ENCODE results near the gene LGI4. TPM values are rescaled to one million over a fixed set of nuclear protein-coding genes. Genes with fewer than 3 reads are reported as not detected.

The LGI4 gene
- total and polyA plus RNA-seq, 2 experiments from 2014 or later = 3.4 to 4.3 TPM

DNA sequence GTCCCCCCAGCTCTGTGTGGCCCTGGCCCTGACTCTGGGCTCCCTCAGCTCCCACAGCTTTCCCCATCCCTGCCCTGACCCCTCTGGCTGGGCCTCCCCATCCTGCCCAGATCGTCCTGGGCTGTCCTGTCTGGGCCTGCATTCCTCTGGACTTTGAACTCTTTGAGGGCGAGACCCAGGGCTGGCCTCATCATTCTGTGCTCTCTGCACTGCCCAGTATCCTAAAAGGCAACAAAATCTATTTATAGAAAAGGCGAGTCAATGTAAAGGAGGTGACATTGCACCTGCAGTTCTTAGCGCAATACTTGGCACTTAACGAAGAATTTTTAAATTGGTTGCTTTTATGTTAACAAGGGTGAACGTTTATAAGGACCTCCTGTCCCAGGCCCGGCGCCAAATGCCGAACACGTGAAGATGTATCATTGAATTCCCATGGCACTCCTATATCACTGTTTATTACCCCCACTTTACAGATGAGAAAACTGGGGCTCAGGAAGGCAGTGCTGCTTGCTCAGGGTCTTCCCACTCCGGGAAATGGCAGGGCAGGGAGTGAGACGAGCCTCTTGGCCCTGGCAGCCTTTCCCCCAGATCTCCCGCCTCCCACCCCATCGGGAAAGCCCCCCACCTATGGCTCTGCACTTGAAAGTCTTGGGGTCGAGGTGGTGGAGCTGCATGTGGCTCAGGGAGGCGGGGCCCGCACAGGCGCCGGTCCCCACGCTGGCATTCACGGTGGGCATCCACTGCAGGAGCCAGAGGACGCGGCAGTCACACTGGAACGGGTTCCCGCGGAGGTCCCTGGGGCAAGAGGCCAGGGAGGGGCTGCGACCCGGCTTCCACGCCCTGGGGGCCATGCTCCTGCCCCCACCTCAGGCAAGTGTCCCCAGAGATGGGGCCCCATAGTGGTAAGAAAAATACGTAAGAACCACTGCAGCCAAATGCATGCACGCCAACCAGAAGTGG lies 3.8 kb downstream of the LGI4 start:
- Histone ChIP-seq H4K20me1 (replicated peaks; ENCODE audit: insufficient read depth) (no peaks in the 10 kb centered on the region), H3K4me1 (ENCODE audit: insufficient read depth) (peaks cover 11% of the 10 kb centered on the region; the same call in 1 of the 2 replicates), H2AFZ (no peak overlapping the region), H3K36me3 (ENCODE audit: insufficient read depth) (no peaks in the 10 kb centered on the region), H3K4me2 (no peak overlapping the region), H3K27me3 (ENCODE audit: insufficient read depth) (no peaks in the 10 kb centered on the region), H3F3A (replicated peaks; ENCODE audit: low read depth) (0 out of 2 replicates have a peak, but pooled peaks cover 2% of the 10 kb centered on the region), H3K79me2 (replicated peaks; ENCODE audit: insufficient read depth) (no peaks in the 10 kb centered on the region), H3K9me2 (ENCODE audit: insufficient read depth) (peaks cover 10% of the 10 kb centered on the region), H3K27ac (ENCODE audit: low read depth) (no peak overlapping the region), H3K4me3 (no peak overlapping the region)
- Mint-ChIP-seq H3K36me3 (ENCODE audit: low read depth) (no peaks in the 10 kb centered on the region; the same call in 2 of the 3 replicates), H3K4me3 (no peak overlapping the region), H3K4me1 (peaks cover 12% of the 10 kb centered on the region), H3K9me3 (no peaks in the 10 kb centered on the region), H3K27ac (no peak overlapping the region), H3K27me3 (ENCODE audit: insufficient read depth, low read depth, poor library complexity) (peaks cover 4% of the 10 kb centered on the region)
- TF ChIP-seq EZH2 (IDR thresholded peaks at IDR 0.05; ENCODE audit: low read depth, unreplicated experiment) (no peak), STAT1 (IDR thresholded peaks at IDR 0.05; ENCODE audit: unreplicated experiment) (no peak), CREB1 (CRISPR knock-in tag; IDR thresholded peaks at IDR 0.05; ENCODE audit: low read depth) (no peak), EZH2phosphoT487 (IDR thresholded peaks at IDR 0.05; ENCODE audit: unreplicated experiment) (no peak), ZNF114 (CRISPR knock-in tag; IDR thresholded peaks at IDR 0.05) (no peak), JUNB (IDR thresholded peaks at IDR 0.05; ENCODE audit: unreplicated experiment) (no peak), NANOG (IDR thresholded peaks at IDR 0.05; ENCODE audit: borderline replicate concordance) (no peak), ZNF331 (CRISPR knock-in tag; IDR thresholded peaks at IDR 0.05; ENCODE audit: low read depth) (no peak), POLR2AphosphoS5 (IDR thresholded peaks at IDR 0.05; ENCODE audit: low read depth) (no peak)
- TF ChIP-seq, protein P1, sequence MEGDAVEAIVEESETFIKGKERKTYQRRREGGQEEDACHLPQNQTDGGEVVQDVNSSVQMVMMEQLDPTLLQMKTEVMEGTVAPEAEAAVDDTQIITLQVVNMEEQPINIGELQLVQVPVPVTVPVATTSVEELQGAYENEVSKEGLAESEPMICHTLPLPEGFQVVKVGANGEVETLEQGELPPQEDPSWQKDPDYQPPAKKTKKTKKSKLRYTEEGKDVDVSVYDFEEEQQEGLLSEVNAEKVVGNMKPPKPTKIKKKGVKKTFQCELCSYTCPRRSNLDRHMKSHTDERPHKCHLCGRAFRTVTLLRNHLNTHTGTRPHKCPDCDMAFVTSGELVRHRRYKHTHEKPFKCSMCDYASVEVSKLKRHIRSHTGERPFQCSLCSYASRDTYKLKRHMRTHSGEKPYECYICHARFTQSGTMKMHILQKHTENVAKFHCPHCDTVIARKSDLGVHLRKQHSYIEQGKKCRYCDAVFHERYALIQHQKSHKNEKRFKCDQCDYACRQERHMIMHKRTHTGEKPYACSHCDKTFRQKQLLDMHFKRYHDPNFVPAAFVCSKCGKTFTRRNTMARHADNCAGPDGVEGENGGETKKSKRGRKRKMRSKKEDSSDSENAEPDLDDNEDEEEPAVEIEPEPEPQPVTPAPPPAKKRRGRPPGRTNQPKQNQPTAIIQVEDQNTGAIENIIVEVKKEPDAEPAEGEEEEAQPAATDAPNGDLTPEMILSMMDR (conservative IDR thresholded peaks at IDR 0.05; ENCODE audit: low read depth in 2 of 2) = no peak
- TF ChIP-seq, protein P2, sequence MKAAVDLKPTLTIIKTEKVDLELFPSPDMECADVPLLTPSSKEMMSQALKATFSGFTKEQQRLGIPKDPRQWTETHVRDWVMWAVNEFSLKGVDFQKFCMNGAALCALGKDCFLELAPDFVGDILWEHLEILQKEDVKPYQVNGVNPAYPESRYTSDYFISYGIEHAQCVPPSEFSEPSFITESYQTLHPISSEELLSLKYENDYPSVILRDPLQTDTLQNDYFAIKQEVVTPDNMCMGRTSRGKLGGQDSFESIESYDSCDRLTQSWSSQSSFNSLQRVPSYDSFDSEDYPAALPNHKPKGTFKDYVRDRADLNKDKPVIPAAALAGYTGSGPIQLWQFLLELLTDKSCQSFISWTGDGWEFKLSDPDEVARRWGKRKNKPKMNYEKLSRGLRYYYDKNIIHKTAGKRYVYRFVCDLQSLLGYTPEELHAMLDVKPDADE (IDR thresholded peaks at IDR 0.05) = no peak
- TF ChIP-seq, protein P3, sequence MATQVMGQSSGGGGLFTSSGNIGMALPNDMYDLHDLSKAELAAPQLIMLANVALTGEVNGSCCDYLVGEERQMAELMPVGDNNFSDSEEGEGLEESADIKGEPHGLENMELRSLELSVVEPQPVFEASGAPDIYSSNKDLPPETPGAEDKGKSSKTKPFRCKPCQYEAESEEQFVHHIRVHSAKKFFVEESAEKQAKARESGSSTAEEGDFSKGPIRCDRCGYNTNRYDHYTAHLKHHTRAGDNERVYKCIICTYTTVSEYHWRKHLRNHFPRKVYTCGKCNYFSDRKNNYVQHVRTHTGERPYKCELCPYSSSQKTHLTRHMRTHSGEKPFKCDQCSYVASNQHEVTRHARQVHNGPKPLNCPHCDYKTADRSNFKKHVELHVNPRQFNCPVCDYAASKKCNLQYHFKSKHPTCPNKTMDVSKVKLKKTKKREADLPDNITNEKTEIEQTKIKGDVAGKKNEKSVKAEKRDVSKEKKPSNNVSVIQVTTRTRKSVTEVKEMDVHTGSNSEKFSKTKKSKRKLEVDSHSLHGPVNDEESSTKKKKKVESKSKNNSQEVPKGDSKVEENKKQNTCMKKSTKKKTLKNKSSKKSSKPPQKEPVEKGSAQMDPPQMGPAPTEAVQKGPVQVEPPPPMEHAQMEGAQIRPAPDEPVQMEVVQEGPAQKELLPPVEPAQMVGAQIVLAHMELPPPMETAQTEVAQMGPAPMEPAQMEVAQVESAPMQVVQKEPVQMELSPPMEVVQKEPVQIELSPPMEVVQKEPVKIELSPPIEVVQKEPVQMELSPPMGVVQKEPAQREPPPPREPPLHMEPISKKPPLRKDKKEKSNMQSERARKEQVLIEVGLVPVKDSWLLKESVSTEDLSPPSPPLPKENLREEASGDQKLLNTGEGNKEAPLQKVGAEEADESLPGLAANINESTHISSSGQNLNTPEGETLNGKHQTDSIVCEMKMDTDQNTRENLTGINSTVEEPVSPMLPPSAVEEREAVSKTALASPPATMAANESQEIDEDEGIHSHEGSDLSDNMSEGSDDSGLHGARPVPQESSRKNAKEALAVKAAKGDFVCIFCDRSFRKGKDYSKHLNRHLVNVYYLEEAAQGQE (IDR thresholded peaks at IDR 0.05; ENCODE audit: unreplicated experiment) = no peak
- TF ChIP-seq, protein P4, sequence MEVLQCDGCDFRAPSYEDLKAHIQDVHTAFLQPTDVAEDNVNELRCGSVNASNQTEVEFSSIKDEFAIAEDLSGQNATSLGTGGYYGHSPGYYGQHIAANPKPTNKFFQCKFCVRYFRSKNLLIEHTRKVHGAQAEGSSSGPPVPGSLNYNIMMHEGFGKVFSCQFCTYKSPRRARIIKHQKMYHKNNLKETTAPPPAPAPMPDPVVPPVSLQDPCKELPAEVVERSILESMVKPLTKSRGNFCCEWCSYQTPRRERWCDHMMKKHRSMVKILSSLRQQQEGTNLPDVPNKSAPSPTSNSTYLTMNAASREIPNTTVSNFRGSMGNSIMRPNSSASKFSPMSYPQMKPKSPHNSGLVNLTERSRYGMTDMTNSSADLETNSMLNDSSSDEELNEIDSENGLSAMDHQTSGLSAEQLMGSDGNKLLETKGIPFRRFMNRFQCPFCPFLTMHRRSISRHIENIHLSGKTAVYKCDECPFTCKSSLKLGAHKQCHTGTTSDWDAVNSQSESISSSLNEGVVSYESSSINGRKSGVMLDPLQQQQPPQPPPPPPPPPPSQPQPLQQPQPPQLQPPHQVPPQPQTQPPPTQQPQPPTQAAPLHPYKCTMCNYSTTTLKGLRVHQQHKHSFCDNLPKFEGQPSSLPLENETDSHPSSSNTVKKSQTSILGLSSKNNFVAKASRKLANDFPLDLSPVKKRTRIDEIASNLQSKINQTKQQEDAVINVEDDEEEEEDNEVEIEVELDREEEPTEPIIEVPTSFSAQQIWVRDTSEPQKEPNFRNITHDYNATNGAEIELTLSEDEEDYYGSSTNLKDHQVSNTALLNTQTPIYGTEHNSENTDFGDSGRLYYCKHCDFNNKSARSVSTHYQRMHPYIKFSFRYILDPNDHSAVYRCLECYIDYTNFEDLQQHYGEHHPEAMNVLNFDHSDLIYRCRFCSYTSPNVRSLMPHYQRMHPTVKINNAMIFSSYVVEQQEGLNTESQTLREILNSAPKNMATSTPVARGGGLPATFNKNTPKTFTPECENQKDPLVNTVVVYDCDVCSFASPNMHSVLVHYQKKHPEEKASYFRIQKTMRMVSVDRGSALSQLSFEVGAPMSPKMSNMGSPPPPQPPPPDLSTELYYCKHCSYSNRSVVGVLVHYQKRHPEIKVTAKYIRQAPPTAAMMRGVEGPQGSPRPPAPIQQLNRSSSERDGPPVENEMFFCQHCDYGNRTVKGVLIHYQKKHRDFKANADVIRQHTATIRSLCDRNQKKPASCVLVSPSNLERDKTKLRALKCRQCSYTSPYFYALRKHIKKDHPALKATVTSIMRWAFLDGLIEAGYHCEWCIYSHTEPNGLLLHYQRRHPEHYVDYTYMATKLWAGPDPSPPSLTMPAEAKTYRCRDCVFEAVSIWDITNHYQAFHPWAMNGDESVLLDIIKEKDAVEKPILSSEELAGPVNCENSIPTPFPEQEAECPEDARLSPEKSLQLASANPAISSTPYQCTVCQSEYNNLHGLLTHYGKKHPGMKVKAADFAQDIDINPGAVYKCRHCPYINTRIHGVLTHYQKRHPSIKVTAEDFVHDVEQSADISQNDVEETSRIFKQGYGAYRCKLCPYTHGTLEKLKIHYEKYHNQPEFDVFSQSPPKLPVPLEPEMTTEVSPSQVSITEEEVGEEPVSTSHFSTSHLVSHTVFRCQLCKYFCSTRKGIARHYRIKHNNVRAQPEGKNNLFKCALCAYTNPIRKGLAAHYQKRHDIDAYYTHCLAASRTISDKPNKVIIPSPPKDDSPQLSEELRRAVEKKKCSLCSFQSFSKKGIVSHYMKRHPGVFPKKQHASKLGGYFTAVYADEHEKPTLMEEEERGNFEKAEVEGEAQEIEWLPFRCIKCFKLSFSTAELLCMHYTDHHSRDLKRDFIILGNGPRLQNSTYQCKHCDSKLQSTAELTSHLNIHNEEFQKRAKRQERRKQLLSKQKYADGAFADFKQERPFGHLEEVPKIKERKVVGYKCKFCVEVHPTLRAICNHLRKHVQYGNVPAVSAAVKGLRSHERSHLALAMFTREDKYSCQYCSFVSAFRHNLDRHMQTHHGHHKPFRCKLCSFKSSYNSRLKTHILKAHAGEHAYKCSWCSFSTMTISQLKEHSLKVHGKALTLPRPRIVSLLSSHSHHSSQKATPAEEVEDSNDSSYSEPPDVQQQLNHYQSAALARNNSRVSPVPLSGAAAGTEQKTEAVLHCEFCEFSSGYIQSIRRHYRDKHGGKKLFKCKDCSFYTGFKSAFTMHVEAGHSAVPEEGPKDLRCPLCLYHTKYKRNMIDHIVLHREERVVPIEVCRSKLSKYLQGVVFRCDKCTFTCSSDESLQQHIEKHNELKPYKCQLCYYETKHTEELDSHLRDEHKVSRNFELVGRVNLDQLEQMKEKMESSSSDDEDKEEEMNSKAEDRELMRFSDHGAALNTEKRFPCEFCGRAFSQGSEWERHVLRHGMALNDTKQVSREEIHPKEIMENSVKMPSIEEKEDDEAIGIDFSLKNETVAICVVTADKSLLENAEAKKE (CRISPR knock-in tag; IDR thresholded peaks at IDR 0.05) = no peak
- ATAC-seq = no peak
- DNase-seq (ENCODE audit: low spot score) = no peak

Data from GM23338 (cell line).